ENCODE data around the gene SORBS1.

- TF ChIP-seq POLR2A (IDR thresholded peaks at IDR 0.05; ENCODE audit: low read length) (no peak), GATA1 (IDR thresholded peaks at IDR 0.05; ENCODE audit: low read depth, low read length) (no peak)
Observed at GRCh38 chr10:95443636-95444035, 117.5 kb downstream of the SORBS1 start.
